ENCODE data around the gene PRKAG2.

DNA sequence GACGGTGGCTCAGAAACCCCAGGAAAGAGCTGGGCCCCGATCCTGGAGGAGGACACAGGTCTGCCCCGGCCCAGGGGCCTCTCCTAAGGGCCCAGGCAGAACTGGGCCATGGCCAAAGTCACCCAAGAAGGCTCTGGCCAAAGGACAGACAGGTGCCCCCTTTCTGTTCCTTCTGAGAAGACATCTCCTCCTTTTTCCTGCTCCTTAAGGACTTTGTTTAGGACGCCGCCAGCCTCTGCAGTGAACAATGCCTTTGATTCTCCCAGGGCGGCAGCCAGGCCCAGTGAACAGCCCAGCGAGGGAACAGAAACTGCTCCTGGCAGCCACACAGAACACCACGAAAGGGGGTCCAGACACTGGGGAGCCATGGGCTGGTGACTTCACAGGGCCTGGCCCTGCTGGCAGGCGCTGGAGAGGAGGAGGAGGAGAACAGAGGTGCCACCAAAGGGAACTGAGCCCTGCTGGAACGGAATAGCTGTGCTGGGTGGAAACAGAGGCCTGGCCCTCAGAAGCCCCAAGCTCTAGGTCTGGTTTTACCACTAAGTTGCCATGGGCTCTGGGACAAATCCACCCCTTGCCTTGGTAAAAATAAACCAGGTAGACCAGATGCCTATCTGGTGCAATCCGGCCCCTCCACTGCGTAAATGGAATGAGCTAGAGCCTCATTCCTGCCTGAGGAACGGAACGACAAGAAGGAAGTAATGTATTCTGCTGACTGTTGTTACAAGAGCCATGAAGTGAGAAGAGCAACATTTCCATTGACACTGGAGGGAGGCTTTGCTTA lies 193.9 kb downstream of the PRKAG2 start:
- TF ChIP-seq NFIC (IDR thresholded peaks at IDR 0.05) (no peak), CREB1 (IDR thresholded peaks at IDR 0.05; ENCODE audit: low read depth) (no peak), CEBPB (IDR thresholded peaks at IDR 0.05) (no peak), YY1 (IDR thresholded peaks at IDR 0.05; ENCODE audit: low read depth) (no peak), EGR1 (IDR thresholded peaks at IDR 0.05) (no peak), EP300 (IDR thresholded peaks at IDR 0.05; ENCODE audit: borderline replicate concordance) (no peak), TAF1 (IDR thresholded peaks at IDR 0.05; ENCODE audit: low read depth) (no peak), FOXM1 (IDR thresholded peaks at IDR 0.05; ENCODE audit: borderline replicate concordance, low read depth) (no peak), TCF12 (IDR thresholded peaks at IDR 0.05; ENCODE audit: low read depth) (no peak)
- TF ChIP-seq, protein P1, sequence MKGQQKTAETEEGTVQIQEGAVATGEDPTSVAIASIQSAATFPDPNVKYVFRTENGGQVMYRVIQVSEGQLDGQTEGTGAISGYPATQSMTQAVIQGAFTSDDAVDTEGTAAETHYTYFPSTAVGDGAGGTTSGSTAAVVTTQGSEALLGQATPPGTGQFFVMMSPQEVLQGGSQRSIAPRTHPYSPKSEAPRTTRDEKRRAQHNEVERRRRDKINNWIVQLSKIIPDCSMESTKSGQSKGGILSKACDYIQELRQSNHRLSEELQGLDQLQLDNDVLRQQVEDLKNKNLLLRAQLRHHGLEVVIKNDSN (IDR thresholded peaks at IDR 0.05) = no peak
- TF ChIP-seq, protein P2, sequence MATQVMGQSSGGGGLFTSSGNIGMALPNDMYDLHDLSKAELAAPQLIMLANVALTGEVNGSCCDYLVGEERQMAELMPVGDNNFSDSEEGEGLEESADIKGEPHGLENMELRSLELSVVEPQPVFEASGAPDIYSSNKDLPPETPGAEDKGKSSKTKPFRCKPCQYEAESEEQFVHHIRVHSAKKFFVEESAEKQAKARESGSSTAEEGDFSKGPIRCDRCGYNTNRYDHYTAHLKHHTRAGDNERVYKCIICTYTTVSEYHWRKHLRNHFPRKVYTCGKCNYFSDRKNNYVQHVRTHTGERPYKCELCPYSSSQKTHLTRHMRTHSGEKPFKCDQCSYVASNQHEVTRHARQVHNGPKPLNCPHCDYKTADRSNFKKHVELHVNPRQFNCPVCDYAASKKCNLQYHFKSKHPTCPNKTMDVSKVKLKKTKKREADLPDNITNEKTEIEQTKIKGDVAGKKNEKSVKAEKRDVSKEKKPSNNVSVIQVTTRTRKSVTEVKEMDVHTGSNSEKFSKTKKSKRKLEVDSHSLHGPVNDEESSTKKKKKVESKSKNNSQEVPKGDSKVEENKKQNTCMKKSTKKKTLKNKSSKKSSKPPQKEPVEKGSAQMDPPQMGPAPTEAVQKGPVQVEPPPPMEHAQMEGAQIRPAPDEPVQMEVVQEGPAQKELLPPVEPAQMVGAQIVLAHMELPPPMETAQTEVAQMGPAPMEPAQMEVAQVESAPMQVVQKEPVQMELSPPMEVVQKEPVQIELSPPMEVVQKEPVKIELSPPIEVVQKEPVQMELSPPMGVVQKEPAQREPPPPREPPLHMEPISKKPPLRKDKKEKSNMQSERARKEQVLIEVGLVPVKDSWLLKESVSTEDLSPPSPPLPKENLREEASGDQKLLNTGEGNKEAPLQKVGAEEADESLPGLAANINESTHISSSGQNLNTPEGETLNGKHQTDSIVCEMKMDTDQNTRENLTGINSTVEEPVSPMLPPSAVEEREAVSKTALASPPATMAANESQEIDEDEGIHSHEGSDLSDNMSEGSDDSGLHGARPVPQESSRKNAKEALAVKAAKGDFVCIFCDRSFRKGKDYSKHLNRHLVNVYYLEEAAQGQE (IDR thresholded peaks at IDR 0.05; ENCODE audit: low read depth) = no peak
- TF ChIP-seq, protein P3, sequence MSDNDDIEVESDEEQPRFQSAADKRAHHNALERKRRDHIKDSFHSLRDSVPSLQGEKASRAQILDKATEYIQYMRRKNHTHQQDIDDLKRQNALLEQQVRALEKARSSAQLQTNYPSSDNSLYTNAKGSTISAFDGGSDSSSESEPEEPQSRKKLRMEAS (IDR thresholded peaks at IDR 0.05) = no peak
